Neuronal stem cell (in vitro differentiated cells): Measurements from ENCODE around the gene NHEJ1.

Experiments
- DNase-seq: peaks from one replicate; pipeline ENCODE4 v3.0.0-alpha.2; 2013; ENCODE audit warnings: low spot score
- H2AFZ ChIP-seq: one replicate; pipeline ENCODE4 v1.6.1; 2013; ENCODE audit warnings: mild to moderate bottlenecking, low read length, inconsistent platforms
- H2AK5ac ChIP-seq: 2 replicates; pipeline ENCODE4 v1.6.1; 2013; ENCODE audit warnings: low read depth, mild to moderate bottlenecking, inconsistent platforms, low read length, moderate library complexity, mixed read lengths
- H2BK120ac ChIP-seq: 2 replicates; pipeline ENCODE4 v1.6.1; 2013; ENCODE audit warnings: low read depth, mild to moderate bottlenecking, inconsistent platforms, low read length, moderate library complexity, mixed read lengths
- H2BK12ac ChIP-seq: one replicate; pipeline ENCODE4 v1.6.1; 2013; ENCODE audit warnings: low read length, inconsistent platforms
- H2BK15ac ChIP-seq: 2 replicates; pipeline ENCODE4 v1.6.1; 2013; ENCODE audit warnings: mild to moderate bottlenecking, low read length, inconsistent platforms, mixed read lengths
- H2BK5ac ChIP-seq: one replicate; pipeline ENCODE4 v1.6.1; 2013; ENCODE audit warnings: inconsistent platforms, mild to moderate bottlenecking, low read length, moderate library complexity
- H3K14ac ChIP-seq: one replicate; pipeline ENCODE4 v1.6.1; 2013; ENCODE audit warnings: low read length, inconsistent platforms
- H3K18ac ChIP-seq: 2 replicates; pipeline ENCODE4 v1.6.1; 2013; ENCODE audit warnings: low read length, inconsistent platforms
- H3K23ac ChIP-seq: 2 replicates; pipeline ENCODE4 v1.6.1; 2013; ENCODE audit warnings: low read depth, mild to moderate bottlenecking, mixed read lengths, low read length, inconsistent platforms; ENCODE audit not compliant: poor library complexity
- H3K27ac ChIP-seq: replicated peaks from 3 replicates; pipeline ENCODE4 v1.5.1; 2013; ENCODE audit warnings: low read length, inconsistent platforms
- H3K27me3 ChIP-seq, 3 experiments: 2 replicates each; pipeline ENCODE4 v1.6.1; 2013; ENCODE audit warnings: low read length in 3 of 3, mild to moderate bottlenecking in 2 of 3, inconsistent platforms in 1 of 3, low read depth in 1 of 3, mixed read lengths in 1 of 3, moderate library complexity in 1 of 3; ENCODE audit not compliant: control insufficient read depth in 3 of 3, insufficient read depth in 3 of 3
- H3K36me3 ChIP-seq, 2 donors: replicated peaks in 1 of 2; 2 replicates each; pipeline ENCODE4 v1.6.1; 2013; ENCODE audit warnings: low read length in 2 of 2; ENCODE audit not compliant: control insufficient read depth in 2 of 2, insufficient read depth in 2 of 2
- H3K4ac ChIP-seq: 2 replicates; pipeline ENCODE4 v1.6.1; 2013; ENCODE audit warnings: inconsistent platforms, mild to moderate bottlenecking, low read length, moderate library complexity
- H3K4me1 ChIP-seq, 2 donors: 1 replicate in 1 of 2; 2 replicates in 1 of 2; pipeline ENCODE4 v1.6.1; 2013; ENCODE audit warnings: low read length in 2 of 2, low read depth in 1 of 2; ENCODE audit not compliant: control insufficient read depth in 2 of 2, insufficient read depth in 1 of 2
- H3K4me2 ChIP-seq: one replicate; pipeline ENCODE4 v1.6.1; 2013; ENCODE audit warnings: mild to moderate bottlenecking, low read length, inconsistent platforms; ENCODE audit not compliant: insufficient read depth, poor library complexity, severe bottlenecking
- H3K4me3 ChIP-seq, 2 donors: 2 replicates each; pipeline ENCODE4 v1.5.1; 2013; ENCODE audit warnings: low read length in 2 of 2, mild to moderate bottlenecking in 2 of 2, inconsistent platforms in 1 of 2, moderate library complexity in 1 of 2
- H3K79me1 ChIP-seq: one replicate; pipeline ENCODE4 v1.6.1; 2013; ENCODE audit warnings: low read depth, mild to moderate bottlenecking, inconsistent platforms, low read length, moderate library complexity
- H3K9ac ChIP-seq: one replicate; pipeline ENCODE4 v1.6.1; 2013; ENCODE audit warnings: mild to moderate bottlenecking, low read depth, low read length, inconsistent platforms; ENCODE audit not compliant: poor library complexity
- H3K9me3 ChIP-seq, 2 donors: replicated peaks in 1 of 2; 2 replicates each; pipeline versions ENCODE3 to v1.6.1; 2013; ENCODE audit warnings: low read length in 2 of 2, mild to moderate bottlenecking in 2 of 2, inconsistent platforms in 1 of 2, low read depth in 1 of 2, mixed read lengths in 1 of 2, moderate library complexity in 1 of 2; ENCODE audit not compliant: control insufficient read depth in 2 of 2, insufficient read depth in 1 of 2
- H4K8ac ChIP-seq: one replicate; pipeline ENCODE4 v1.6.1; 2013; ENCODE audit warnings: low read depth, mild to moderate bottlenecking, inconsistent platforms, low read length, moderate library complexity
- H4K91ac ChIP-seq: one replicate; pipeline ENCODE4 v1.6.1; 2013; ENCODE audit warnings: low read length, low read depth, mild to moderate bottlenecking, inconsistent platforms; ENCODE audit not compliant: poor library complexity
- WGBS, 2 donors: extraction: QIAGEN DNeasy Blood & Tissue Kit; methylation state at CpG; one replicate each; pipeline ENCODE4 v1.1.7; 2013; ENCODE audit warnings: missing lambda C conversion rate in 2 of 2, mixed read lengths in 1 of 2; ENCODE audit not compliant: insufficient read length in 2 of 2, insufficient replicate concordance in 1 of 2; ENCODE audit errors: extremely low coverage in 2 of 2; 5-methylcytosine and 5-hydroxymethylcytosine counted together

NHEJ1 gene

DNA sequence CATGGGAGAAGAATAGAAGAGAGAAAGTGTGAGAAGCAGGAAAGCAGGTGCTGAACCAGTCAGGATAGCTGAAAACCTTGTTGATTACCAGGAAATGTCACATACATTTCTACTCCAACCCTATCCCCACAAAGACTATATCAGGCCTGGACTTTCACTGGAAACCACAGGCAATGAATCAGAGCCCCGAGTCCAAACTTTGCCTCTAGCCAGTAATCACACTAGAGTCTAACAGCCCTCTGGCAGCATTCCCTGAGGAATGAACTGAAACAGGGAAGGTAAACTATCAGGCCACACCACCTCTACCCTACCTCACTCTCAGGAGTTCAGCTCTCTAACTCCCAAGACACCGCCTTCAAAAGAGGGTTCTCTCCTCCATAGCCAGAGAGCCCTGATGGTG is 81.2 kb downstream of the NHEJ1 start:
- WGBS, 2 donors, result no CpG with 5 or more reads among the region's 2 CpGs
- Histone ChIP-seq H2BK15ac (no peak overlapping the region), H3K4ac (no peak overlapping the region)

DNA sequence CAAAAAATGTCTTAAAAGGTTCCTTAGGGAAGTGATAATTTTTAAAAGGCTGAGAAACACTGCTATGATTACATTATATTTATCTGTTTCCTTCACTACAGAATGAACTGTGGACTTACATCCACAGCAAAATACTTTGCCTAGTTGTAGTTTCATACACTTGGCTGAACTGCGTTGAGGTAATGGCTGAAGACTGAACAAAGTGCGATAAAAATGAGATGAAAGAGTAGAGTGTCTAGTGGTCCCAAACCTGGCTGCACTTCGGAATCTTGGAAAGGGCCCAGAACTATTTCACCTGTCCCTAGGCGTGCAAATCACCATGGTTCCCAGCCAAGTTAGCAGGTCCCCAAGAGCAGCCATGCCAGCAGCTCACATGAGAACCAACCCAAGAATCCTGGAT is 81.7 kb downstream of the NHEJ1 start:
- Histone ChIP-seq H3K36me3 (peaks cover 4 to 33% of the 10 kb centered on the region in 2 donors), H3K4ac (no peak overlapping the region), H4K91ac (no peak overlapping the region), H2AFZ (no peak overlapping the region), H2BK120ac (no peak overlapping the region), H3K4me1 (peaks cover 0 to under 1% of the 10 kb centered on the region in 2 donors), H3K14ac (no peak overlapping the region), H3K27ac (no peak overlapping the region), H3K18ac (no peak overlapping the region), H3K4me2 (no peak overlapping the region), H3K4me3 (no peak overlapping the region), H3K27me3 (no peaks in the 10 kb centered on the region), H2BK5ac (no peak overlapping the region), H3K9me3 (no peaks in the 10 kb centered on the region), H2AK5ac (no peak overlapping the region), H4K8ac (no peak overlapping the region), H2BK15ac (no peak overlapping the region), H3K23ac (no peak overlapping the region), H3K79me1 (no peaks in the 10 kb centered on the region), H3K9ac (no peak overlapping the region), H2BK12ac (no peak overlapping the region)
- WGBS, 2 donors, result no CpG with 5 or more reads among the region's 4 CpGs
- no peak for DNase-seq

More for the DNA sequence above, 81.2 kb downstream of the NHEJ1 start:
- Histone ChIP-seq H3K4me2 (no peak overlapping the region), H2BK12ac (no peak overlapping the region), H3K9me3 (no peaks in the 10 kb centered on the region), H2AK5ac (no peak overlapping the region), H3K79me1 (no peaks in the 10 kb centered on the region), H3K4me1 (no peaks in the 10 kb centered on the region), H3K4me3 (no peak overlapping the region), H4K91ac (no peak overlapping the region), H3K27me3 (no peaks in the 10 kb centered on the region), H4K8ac (no peak overlapping the region), H3K18ac (no peak overlapping the region), H3K23ac (no peak overlapping the region), H3K9ac (no peak overlapping the region), H3K36me3 (peaks cover 4 to 33% of the 10 kb centered on the region in 2 donors), H2BK5ac (no peak overlapping the region), H2BK120ac (no peak overlapping the region), H3K14ac (no peak overlapping the region), H2AFZ (no peak overlapping the region), H3K27ac (no peak overlapping the region)
- no peak for DNase-seq

DNA sequence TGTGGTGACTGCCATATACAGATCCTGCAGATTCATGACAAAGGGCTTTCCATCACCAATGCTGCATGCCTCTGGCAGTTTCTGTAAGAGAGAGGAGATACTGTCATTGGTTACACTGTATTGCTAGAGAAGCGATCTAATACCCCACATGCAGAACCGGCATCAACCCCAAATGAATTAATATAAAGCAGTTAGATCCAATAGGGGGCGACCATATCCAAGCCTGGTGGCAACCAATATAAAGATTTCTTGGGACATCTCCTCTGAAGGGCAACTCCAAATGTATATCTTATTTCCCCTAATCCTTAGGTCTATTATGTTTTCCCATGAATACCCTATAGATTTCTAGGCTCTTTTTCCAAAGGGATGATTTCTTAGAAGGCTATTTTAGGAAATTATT is 82.5 kb downstream of the NHEJ1 start:
- no peak overlapping the region for H2AFZ ChIP-seq
- H2BK15ac ChIP-seq, result no peak overlapping the region
- H3K4ac ChIP-seq, result no peak overlapping the region
- H3K18ac ChIP-seq, result no peak overlapping the region
- peaks cover 0 to 3% of the 10 kb centered on the region in 2 donors for H3K4me1 ChIP-seq
- no peak overlapping the region for H2BK120ac ChIP-seq
- no peak overlapping the region for H3K9ac ChIP-seq
- no peak overlapping the region for H3K14ac ChIP-seq
- H3K27ac ChIP-seq, result no peak overlapping the region
- H2AK5ac ChIP-seq, result no peak overlapping the region
- no peak overlapping the region for H3K4me3 ChIP-seq
- H3K79me1 ChIP-seq, result no peaks in the 10 kb centered on the region
- no peak overlapping the region for H3K4me2 ChIP-seq
- peaks cover 4 to 33% of the 10 kb centered on the region in 2 donors for H3K36me3 ChIP-seq
- no peak for DNase-seq
- no peak overlapping the region for H4K8ac ChIP-seq
- no peaks in the 10 kb centered on the region for H3K9me3 ChIP-seq
- WGBS, 2 donors, result no CpG with 5 or more reads among the region's 3 CpGs
- no peaks in the 10 kb centered on the region for H3K27me3 ChIP-seq
- H2BK12ac ChIP-seq, result no peak overlapping the region
- no peak overlapping the region for H3K23ac ChIP-seq
- H2BK5ac ChIP-seq, result no peak overlapping the region
- H4K91ac ChIP-seq, result no peak overlapping the region

DNA sequence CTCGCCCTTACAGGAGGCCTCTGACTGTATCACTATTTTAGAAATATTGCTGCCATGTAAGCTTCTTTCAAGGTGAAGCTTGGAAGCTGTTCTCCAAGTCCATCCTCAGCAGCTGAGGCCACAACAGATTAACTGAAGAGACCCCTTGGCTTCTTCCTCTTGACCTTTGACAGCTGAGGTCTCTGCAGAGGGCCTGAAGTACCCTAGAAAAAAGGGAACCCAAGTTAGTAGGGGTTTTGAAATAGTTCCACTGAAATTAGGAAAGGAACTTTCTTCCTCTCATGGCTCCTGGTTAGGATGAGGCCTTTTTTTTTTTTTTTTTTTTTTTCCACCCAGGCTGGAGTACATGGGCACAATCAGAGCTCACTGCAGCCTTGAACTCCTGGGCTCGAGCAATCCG is 84.4 kb downstream of the NHEJ1 start:
- Histone ChIP-seq H3K79me1 (no peaks in the 10 kb centered on the region), H2BK120ac (no peak overlapping the region), H3K14ac (no peak overlapping the region), H2BK5ac (no peak overlapping the region), H3K4ac (no peak overlapping the region), H3K4me1 (peaks cover 0 to 3% of the 10 kb centered on the region in 2 donors), H3K23ac (no peak overlapping the region), H4K8ac (no peak overlapping the region), H3K36me3 (peaks cover 4 to 33% of the 10 kb centered on the region in 2 donors), H3K9me3 (no peaks in the 10 kb centered on the region), H3K18ac (no peak overlapping the region), H2AFZ (no peak overlapping the region), H4K91ac (no peak overlapping the region), H3K9ac (no peak overlapping the region), H2AK5ac (no peak overlapping the region), H3K27ac (no peak overlapping the region), H2BK15ac (no peak overlapping the region), H2BK12ac (no peak overlapping the region), H3K4me2 (no peak overlapping the region), H3K4me3 (no peak overlapping the region), H3K27me3 (no peaks in the 10 kb centered on the region)
- no CpG with 5 or more reads among the region's 3 CpGs for WGBS, 2 donors
- DNase-seq, result no peak
